ENCODE measurements around the gene NEB. TPM values are rescaled to one million over a fixed set of nuclear protein-coding genes. Genes with fewer than 3 reads are reported as not detected.

NEB gene
- total and polyA plus RNA-seq, 2 of the 13 experiments (the other 11 are each of a cell fraction or from before 2014, with no cell fraction given) = 0.21 to 0.24 TPM

DNA sequence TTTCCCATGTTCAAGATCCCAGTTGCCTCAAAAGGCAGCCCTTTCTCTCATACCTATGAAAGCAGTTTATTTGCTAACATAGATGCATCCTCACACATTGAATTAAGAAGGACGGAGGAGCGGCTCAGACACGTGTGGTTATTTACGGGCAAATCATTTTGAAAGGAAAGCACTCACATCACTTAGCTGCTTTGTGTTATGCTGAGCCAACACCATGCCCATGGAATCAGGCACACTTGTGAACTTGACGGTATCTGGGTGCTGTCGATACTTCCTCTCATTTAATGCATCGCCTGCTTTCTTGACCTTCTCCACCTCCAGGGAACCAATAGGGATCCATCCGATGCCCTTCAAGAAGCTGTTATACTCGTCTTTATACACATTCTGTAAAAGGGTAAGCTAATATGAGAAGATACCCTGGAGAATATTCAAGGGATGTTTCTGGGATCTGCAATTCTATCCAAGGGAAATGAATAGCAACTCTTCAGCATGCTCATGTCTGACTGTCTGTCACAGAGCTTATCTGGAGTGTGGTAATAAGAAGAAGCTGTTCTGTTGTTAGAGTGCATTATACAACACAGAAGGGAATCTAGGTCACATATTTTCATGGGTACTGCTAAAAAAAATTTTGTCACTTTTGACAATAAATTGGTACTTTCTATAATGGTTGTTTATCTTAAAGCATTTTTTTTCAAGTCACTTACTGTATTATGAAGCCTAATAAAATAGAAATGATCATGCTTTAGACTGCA lies 63.3 kb downstream of the NEB start:
- no peaks in the 10 kb centered on the region for H3K4me1 ChIP-seq (ENCODE audit: insufficient read depth, low read length)
- in situ Hi-C loops (cut with HindIII; ENCODE audit: extremely low pct_ligation_motif_present, low pct_unique_long_range_greater_than_20kb) = no loop called here
- ATAC-seq (no peak), DNase-seq (ENCODE audit: low spot score) (no peak), FAIRE-seq (no peak)
- no peak overlapping the region for H3K4me3 ChIP-seq (replicated peaks in 1 of 3; ENCODE audit: insufficient read depth in 1 of 3, low read depth in 2 of 3, low read length in 3 of 3)
- intact Hi-C loops (cut with micrococcal nuclease; ENCODE audit: unreplicated experiment) = no loop called here
- H3K36me3 ChIP-seq (replicated peaks in 1 of 2; ENCODE audit: control insufficient read depth in 1 of 2, insufficient read depth in 2 of 2, low read length in 2 of 2) = no peaks in the 10 kb centered on the region
- no peak overlapping the region for H3K27ac ChIP-seq (ENCODE audit: extremely low read length, insufficient read depth, low read length)
- H3K27me3 ChIP-seq (ENCODE audit: control insufficient read depth in 1 of 2, insufficient read depth in 2 of 2, low read length in 2 of 2) = no peaks in the 10 kb centered on the region
- no TSS peak for BruUV-seq (replicated peaks)
- ChIA-PET POLR2A (no interaction called here), CTCF (ENCODE audit: low intra/inter-chr PET ratio, low total read pairs) (no interaction called here)
- no peak overlapping the region for H3K9ac ChIP-seq (ENCODE audit: insufficient read depth, low read depth, low read length)
- TF ChIP-seq RAD21 (CRISPR knock-in tag; IDR thresholded peaks at IDR 0.05) (no peak), TSC22D2 (CRISPR knock-in tag; IDR thresholded peaks at IDR 0.05; ENCODE audit: borderline replicate concordance) (no peak), ZNF513 (CRISPR knock-in tag; conservative IDR thresholded peaks at IDR 0.05) (no peak), PHF20 (CRISPR knock-in tag; IDR thresholded peaks at IDR 0.05) (no peak), KDM5B (CRISPR knock-in tag; IDR thresholded peaks at IDR 0.05; ENCODE audit: borderline replicate concordance) (no peak), THAP8 (CRISPR knock-in tag; IDR thresholded peaks at IDR 0.05; ENCODE audit: borderline replicate concordance) (no peak), ZNF772 (CRISPR knock-in tag; IDR thresholded peaks at IDR 0.05) (no peak), FOSL1 (CRISPR knock-in tag; IDR thresholded peaks at IDR 0.05; ENCODE audit: borderline replicate concordance) (no peak)
- TF ChIP-seq, protein P1, sequence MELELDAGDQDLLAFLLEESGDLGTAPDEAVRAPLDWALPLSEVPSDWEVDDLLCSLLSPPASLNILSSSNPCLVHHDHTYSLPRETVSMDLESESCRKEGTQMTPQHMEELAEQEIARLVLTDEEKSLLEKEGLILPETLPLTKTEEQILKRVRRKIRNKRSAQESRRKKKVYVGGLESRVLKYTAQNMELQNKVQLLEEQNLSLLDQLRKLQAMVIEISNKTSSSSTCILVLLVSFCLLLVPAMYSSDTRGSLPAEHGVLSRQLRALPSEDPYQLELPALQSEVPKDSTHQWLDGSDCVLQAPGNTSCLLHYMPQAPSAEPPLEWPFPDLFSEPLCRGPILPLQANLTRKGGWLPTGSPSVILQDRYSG (CRISPR knock-in tag; IDR thresholded peaks at IDR 0.05) = no peak
- no peaks in the 10 kb centered on the region for H3K9me3 ChIP-seq (ENCODE audit: low read length)
- no peaks in the 10 kb centered on the region for H4K20me1 ChIP-seq (ENCODE audit: insufficient read depth, low read length)
- WGBS (ENCODE audit: low lambda C conversion rate) = 78% methylated on average over 9 of the region's 9 CpGs
- no peak overlapping the region for H2AFZ ChIP-seq (ENCODE audit: low read length)
- no peak overlapping the region for H3K4me2 ChIP-seq (ENCODE audit: low read depth, low read length)
- H3K79me2 ChIP-seq (ENCODE audit: insufficient read depth, low read length) = no peaks in the 10 kb centered on the region
